HFFc6 (cell line): ENCODE measurements around the gene H3-3A. TPM values are rescaled to one million over a fixed set of nuclear protein-coding genes. Genes with fewer than 3 reads are reported as not detected.

Experiments used
- DNase-seq: peaks from one replicate; pipeline ENCODE4 v3.0.0-alpha.2; 2018
- H3K27ac Mint-ChIP-seq: 2 replicates; pipeline ENCODE4 v1.8.0; 2020; ENCODE audit warnings: mild to moderate bottlenecking, mixed read lengths
- H3K27me3 Mint-ChIP-seq: 2 replicates; pipeline ENCODE4 v1.8.0; 2021; ENCODE audit warnings: mild to moderate bottlenecking, moderate library complexity, mixed read lengths; ENCODE audit not compliant: insufficient read depth
- H3K36me3 Mint-ChIP-seq: 2 replicates; pipeline ENCODE4 v1.8.0; 2021; ENCODE audit warnings: low read depth, mixed read lengths
- H3K4me1 Mint-ChIP-seq: 2 replicates; pipeline ENCODE4 v1.8.0; 2020; ENCODE audit warnings: low read depth, mixed read lengths
- H3K4me3 Mint-ChIP-seq: 2 replicates; pipeline ENCODE4 v1.8.0; 2020; ENCODE audit warnings: mild to moderate bottlenecking, moderate library complexity, mixed read lengths
- H3K9me3 Mint-ChIP-seq: 2 replicates; pipeline ENCODE4 v1.8.0; 2020; ENCODE audit warnings: mild to moderate bottlenecking, mixed read lengths
- total RNA-seq, 6 experiments: library from RNA; stranded (reverse); fragmentation: NEBNext Ultra II Directional; extraction: Animal tissue kit (Norgen Biotek cat#: 25700); gene quantifications; 2 replicates in 1 of 6; 3 replicates in 5 of 6; pipeline ENCODE4 v1.2.3, GENCODE V29; 2021
- TF ChIP-seq, protein P1 (sequence below): fragments of 200-600 bp; sonication (generic); IDR thresholded peaks from 2 replicates; pipeline ENCODE4 v1.5.0; 2021; ENCODE audit warnings: antibody characterized with exemption, mild to moderate bottlenecking

H3-3A gene
- total RNA-seq, 6 experiments from 2014 or later, result 307 to 338 (median 326) TPM

DNA sequence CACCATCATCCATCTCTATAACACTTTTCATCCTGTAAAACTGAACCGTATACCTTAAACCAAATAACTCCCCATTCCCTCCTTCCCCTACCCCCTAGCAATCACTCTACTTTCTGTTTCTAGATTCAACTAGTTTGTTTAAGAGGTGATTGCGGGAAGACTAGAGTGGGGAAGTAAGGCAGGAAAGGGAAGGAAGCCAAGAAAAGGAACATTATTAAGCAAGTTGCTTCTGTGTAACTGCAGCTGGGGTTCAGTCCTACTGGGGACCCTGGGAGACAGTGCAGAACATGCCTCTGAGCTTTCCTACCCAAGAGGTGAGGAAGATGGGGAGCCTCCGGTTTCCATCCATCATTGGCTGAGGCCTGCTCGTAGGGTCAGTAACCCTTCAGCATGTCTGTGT lies 28.9 kb upstream of the H3-3A start:
- H3K4me3 Mint-ChIP-seq, result no peak overlapping the region
- H3K27me3 Mint-ChIP-seq, result peaks cover 10% of the 10 kb centered on the region
- no peaks in the 10 kb centered on the region for H3K9me3 Mint-ChIP-seq
- no peaks in the 10 kb centered on the region for H3K36me3 Mint-ChIP-seq
- TF ChIP-seq, protein P1, sequence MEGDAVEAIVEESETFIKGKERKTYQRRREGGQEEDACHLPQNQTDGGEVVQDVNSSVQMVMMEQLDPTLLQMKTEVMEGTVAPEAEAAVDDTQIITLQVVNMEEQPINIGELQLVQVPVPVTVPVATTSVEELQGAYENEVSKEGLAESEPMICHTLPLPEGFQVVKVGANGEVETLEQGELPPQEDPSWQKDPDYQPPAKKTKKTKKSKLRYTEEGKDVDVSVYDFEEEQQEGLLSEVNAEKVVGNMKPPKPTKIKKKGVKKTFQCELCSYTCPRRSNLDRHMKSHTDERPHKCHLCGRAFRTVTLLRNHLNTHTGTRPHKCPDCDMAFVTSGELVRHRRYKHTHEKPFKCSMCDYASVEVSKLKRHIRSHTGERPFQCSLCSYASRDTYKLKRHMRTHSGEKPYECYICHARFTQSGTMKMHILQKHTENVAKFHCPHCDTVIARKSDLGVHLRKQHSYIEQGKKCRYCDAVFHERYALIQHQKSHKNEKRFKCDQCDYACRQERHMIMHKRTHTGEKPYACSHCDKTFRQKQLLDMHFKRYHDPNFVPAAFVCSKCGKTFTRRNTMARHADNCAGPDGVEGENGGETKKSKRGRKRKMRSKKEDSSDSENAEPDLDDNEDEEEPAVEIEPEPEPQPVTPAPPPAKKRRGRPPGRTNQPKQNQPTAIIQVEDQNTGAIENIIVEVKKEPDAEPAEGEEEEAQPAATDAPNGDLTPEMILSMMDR, result no peak
- H3K4me1 Mint-ChIP-seq, result peaks cover 6% of the 10 kb centered on the region
- no peak for DNase-seq
- no peak overlapping the region for H3K27ac Mint-ChIP-seq

DNA sequence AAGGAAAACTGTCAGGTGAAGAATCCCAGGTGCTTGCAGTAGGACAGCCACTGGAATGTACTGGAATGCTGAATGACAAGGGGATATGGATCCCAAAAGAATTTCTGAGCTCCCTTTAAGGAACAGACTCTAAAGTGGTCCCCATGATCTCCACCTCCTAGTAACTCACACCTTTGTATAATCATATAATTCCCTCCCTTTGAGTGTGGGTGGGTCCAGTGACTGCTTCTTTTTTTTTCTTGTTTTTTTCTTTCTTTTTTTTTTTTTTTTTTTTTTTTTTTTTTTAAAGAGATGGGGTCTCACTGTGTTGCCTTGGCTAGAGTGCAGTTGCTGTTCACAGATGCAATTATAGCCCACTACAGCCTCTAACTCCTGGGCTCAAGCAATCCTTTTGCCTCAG lies 28.5 kb upstream of the H3-3A start:
- DNase-seq, result no peak
- Mint-ChIP-seq H3K9me3 (no peaks in the 10 kb centered on the region), H3K27me3 (peaks cover 10% of the 10 kb centered on the region), H3K4me3 (no peak overlapping the region), H3K4me1 (peaks cover 6% of the 10 kb centered on the region), H3K36me3 (no peaks in the 10 kb centered on the region), H3K27ac (peak overlapping the region; percentile 74; the same call in 1 of the 2 replicates)
- TF ChIP-seq, protein P1, result no peak

DNA sequence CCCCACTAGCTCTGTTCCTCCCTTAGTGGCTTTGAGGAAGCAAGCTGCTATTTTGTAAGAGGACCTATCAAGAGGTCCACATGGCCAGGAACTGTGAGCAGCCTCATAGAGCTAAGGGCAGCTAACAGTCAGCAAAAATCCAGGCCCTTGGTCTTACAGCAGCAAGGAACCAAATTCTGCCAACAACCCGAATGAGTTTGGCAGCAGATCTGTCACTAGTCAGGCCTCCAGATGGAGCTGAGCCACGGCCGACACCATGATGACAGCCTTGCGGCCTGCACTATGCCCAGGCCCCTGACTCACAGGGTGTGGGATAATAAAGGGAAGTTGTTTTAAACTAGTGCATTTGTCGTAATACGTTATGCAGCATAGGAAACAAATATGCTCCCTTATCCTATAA lies 28.0 kb upstream of the H3-3A start:
- Mint-ChIP-seq H3K4me3 (no peak overlapping the region), H3K27me3 (peaks cover 10% of the 10 kb centered on the region), H3K27ac (peak overlapping the region; percentile 74), H3K9me3 (no peaks in the 10 kb centered on the region), H3K36me3 (no peaks in the 10 kb centered on the region), H3K4me1 (peaks cover 6% of the 10 kb centered on the region)
- TF ChIP-seq, protein P1, result no peak
- peak; percentile 85 for DNase-seq

DNA sequence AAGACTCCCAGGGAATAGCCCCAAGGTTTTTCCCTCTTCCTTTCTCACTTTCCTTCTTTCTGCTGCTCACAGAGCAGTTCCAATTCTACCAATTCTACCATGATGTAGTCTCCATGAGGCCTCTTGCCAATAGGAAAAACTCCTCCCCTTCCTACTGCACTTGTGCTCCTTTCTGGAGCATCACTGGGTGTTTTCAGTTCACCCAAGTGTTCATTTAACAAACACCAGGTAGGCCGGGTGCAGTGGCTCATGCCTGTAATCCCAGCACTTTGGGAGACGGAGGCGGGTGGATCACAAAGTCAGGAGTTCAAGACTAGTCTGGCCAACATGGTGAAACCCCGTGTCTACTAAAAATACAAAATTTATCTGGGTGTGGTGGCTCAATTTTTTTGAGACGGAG lies 26.6 kb upstream of the H3-3A start:
- Mint-ChIP-seq H3K9me3 (no peaks in the 10 kb centered on the region), H3K27ac (no peak overlapping the region), H3K36me3 (no peaks in the 10 kb centered on the region), H3K4me3 (no peak overlapping the region), H3K4me1 (peaks cover 6% of the 10 kb centered on the region), H3K27me3 (peaks cover 11% of the 10 kb centered on the region)
- TF ChIP-seq, protein P1, result no peak
- DNase-seq, result no peak

DNA sequence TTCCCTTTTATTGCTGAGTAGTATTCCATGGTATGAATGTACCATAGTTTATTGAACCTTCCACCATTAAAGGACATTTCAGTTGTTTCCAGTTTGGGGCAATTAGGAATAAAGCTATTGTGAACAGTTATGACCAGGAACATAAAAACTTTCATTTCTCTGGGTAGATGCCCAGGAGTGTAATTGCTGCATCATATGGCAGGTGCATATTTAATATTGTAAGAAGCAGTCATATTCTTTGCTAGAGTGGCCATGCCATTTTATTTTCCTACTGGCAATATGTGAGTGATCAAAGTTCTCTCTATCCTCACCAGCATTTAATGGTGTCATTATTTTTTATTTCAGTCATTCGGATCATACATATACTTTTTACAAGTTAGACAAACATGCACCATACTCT lies 23.9 kb upstream of the H3-3A start:
- H3K36me3 Mint-ChIP-seq, result no peaks in the 10 kb centered on the region
- peaks cover 3% of the 10 kb centered on the region for H3K27me3 Mint-ChIP-seq
- H3K27ac Mint-ChIP-seq, result no peak overlapping the region
- DNase-seq, result no peak
- H3K4me1 Mint-ChIP-seq, result peaks cover 6% of the 10 kb centered on the region
- TF ChIP-seq, protein P1, result no peak
- H3K9me3 Mint-ChIP-seq, result no peaks in the 10 kb centered on the region
- no peak overlapping the region for H3K4me3 Mint-ChIP-seq

DNA sequence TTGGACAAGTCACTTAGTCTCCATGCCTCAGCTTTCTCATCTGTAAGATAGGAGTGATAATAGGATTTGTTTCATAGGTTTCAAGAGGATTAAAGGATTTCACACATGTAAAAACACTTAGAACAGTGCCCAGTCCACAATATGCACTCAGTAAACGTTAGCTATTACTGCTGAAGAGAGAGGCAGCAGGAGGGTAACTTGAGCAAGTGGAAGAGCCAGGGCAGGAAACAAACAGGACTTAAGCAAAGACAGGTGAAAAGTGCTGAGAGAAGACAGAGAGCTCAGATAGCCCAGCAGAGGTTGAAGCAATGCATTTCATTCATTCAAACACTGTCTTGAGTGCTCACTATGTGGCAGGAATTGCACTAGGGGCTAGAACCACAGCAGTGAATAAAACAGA lies 21.1 kb upstream of the H3-3A start:
- Mint-ChIP-seq H3K27ac (no peak overlapping the region), H3K9me3 (no peaks in the 10 kb centered on the region), H3K4me1 (peaks cover 10% of the 10 kb centered on the region), H3K4me3 (no peak overlapping the region), H3K27me3 (peaks cover 3% of the 10 kb centered on the region), H3K36me3 (no peaks in the 10 kb centered on the region)
- no peak for DNase-seq
- TF ChIP-seq, protein P1, result no peak
